HG03457 (cell line): Measurements from ENCODE around the gene TMEM109.

Experiments used
- ATAC-seq: cut with Tn5 transposase; IDR thresholded peaks from one replicate; pipeline ENCODE4 v1.9.1; 2021; ENCODE audit warnings: moderate number of reproducible peaks; ENCODE audit not compliant: unreplicated experiment

TMEM109 gene

GRCh38 chr11:60878245-60879101 lies 35.5 kb upstream of the TMEM109 start:
- no peak for ATAC-seq

GRCh38 chr11:60879104-60879503 lies 34.9 kb upstream of the TMEM109 start:
- no peak for ATAC-seq

GRCh38 chr11:60879971-60880588 lies 33.9 kb upstream of the TMEM109 start:
- ATAC-seq: no peak

- no peak for ATAC-seq
Measured at GRCh38 chr11:60880643-60881282, 33.2 kb upstream of the TMEM109 start.

- ATAC-seq: no peak
Measured at GRCh38 chr11:60887556-60887955, 26.4 kb upstream of the TMEM109 start.

GRCh38 chr11:60889869-60890311 lies 24.1 kb upstream of the TMEM109 start:
- no peak for ATAC-seq

- no peak for ATAC-seq
Measured at GRCh38 chr11:60890696-60891095, 23.3 kb upstream of the TMEM109 start.

GRCh38 chr11:60891103-60891741 lies 22.7 kb upstream of the TMEM109 start:
- no peak for ATAC-seq

- ATAC-seq: no peak
Measured at GRCh38 chr11:60895687-60896086, 18.3 kb upstream of the TMEM109 start.

- no peak for ATAC-seq
Measured at GRCh38 chr11:60897496-60897895, 16.5 kb upstream of the TMEM109 start.

- no peak for ATAC-seq
Measured at GRCh38 chr11:60899046-60899936, 14.7 kb upstream of the TMEM109 start.

GRCh38 chr11:60899977-60900376 lies 14.0 kb upstream of the TMEM109 start:
- ATAC-seq: no peak

GRCh38 chr11:60900673-60901404 lies 13.1 kb upstream of the TMEM109 start:
- ATAC-seq: no peak

- no peak for ATAC-seq
Measured at GRCh38 chr11:60902625-60903024, 11.3 kb upstream of the TMEM109 start.

GRCh38 chr11:60905047-60905446 lies 8.9 kb upstream of the TMEM109 start:
- ATAC-seq: no peak

- no peak for ATAC-seq
Measured at GRCh38 chr11:60905551-60906113, 8.3 kb upstream of the TMEM109 start.

- ATAC-seq: peak; percentile 50
Measured at GRCh38 chr11:60906132-60906972, 7.6 kb upstream of the TMEM109 start, which contains the start of gene PRPF19. Gene PRPF19 (minus strand): TSS chr11:60906585. CDS start chr11:60906382, 203 bp downstream.

- ATAC-seq: no peak
Measured at GRCh38 chr11:60908803-60909202, 5.2 kb upstream of the TMEM109 start.
